GM18870 (cell line): Measurements from ENCODE around the gene LHFPL5.

Experiments used
- ATAC-seq: cut with Tn5 transposase; IDR thresholded peaks from one replicate; pipeline ENCODE4 v1.9.1; 2021; ENCODE audit warnings: moderate library complexity; ENCODE audit not compliant: unreplicated experiment

LHFPL5 gene

DNA sequence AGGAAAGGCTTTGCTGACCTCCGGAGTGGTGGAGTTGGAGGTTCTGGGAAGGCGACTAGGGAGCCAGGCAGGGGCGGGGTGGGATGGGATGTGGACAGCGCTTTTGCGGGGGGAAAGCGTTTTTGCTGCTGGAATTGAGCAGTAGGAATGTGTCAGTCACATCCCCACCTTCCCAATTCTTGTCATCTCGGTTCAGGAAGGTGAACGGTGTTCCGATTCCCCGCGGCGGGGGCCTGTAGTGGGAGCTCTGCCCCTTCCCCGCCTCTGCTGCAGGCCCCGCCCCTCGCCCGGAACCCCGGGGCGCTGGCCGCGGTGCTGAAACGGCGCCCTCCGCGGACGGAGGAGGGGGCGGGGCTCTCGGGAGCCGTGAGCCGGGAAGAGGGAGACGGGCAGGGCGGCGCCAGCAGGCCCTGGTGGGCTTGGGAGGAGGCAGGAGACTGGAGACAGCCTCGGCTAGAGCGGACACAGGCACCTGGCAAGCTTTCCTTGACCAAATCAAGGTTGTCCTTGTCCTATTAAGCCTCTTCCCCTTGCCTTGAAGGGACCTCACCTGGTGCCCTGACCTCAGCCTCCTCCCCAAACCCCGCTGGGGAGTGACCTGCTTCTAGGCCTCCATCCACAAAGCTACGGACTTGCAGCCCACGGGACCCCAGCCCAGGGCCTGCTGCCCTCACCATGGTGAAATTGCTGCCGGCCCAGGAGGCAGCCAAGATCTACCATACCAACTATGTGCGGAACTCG is at the start of gene LHFPL5:
LHFPL5 (plus strand) TSS at position 357 of the 741 bp plus-strand sequence; CDS start at position 676, 319 bp downstream.
- no peak for ATAC-seq

DNA sequence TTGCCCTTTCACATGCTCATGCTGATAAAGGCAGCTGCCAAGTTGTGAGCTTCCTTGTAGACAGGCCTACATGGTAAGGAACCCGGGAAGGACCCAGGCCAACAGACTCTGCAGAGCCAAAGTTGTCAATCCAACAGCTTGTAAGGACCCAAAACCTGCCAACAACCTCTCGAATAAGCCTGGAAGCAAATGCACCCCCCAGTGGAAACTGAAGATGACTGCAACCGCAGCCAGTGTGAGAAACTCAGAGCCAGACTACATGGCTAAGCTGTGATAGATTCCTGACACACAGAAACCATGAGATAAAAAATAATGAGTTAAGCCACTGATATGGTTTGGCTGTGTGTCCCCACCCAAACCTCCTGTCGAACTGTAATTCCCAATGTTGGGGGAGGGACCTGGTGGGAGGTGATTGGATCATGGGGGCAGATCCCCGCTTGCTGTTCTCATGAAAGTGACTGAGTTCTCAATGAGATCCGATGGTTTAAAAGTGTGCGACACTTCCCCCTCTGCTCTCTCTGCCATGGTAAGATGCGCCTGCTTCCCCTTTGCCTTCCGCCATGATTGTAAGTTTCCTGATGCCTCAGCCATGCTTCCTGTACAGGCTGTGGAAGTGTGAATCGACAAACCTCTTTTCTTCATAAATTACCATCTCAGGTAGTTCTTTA is 47.6 kb upstream of the LHFPL5 start:
- no peak for ATAC-seq

DNA sequence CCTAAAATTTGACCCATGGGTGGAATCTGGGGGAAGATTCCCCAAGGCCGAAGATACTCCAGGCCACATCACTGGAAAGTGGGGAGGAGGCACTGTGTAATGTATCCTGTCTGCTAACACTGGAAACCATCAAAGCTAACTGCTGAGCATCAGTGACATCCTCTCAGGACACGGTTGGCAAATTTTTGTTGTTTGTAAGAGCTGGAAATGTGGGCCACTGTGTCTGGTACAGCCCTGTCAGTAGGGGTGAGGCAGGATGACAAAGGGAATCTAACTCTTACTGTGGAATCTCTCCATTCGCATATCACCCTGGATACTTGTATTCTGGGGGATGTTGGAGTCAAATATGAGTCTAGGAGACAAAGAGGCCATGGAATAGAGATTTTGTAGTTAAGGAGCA is 45.7 kb upstream of the LHFPL5 start:
- no peak for ATAC-seq

DNA sequence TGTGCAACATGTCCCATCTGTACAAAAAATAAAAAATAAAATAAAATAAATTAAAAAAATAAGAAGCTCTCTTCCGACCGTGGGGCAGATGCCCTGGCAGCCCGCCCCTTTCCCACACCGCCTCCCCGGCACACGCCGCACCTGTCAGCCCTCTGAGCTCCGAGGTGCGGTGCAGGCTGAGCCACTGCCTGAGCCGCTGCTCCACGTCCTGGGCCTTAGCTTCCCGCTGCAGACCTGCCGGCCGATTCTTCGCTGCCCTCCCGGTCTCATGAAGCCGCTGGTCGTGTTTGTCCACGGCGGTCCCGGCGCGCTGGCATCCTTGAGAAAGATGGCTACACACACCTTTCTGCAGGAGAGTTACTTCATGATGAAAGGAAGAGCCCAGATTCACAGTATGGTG is 39.4 kb upstream of the LHFPL5 start:
- ATAC-seq, result no peak

DNA sequence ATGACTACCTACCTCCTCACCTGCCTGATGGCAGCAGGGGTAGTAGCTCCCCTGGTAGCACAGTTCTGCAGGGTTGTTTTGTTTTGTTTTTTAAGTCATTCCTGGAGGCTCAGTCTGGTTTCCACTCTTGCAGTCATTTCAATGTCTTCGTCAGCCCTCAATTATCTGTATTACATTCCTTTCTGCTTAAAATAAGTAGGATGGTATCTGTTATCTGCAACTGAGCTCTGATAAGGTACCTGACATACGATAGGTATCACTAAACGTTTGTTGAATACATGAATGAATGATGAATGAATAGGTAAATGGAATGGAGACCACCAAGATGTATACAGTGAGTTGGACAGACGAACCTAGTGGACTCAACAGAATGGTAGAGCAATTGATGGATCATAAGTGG is 35.9 kb upstream of the LHFPL5 start:
- ATAC-seq, result no peak

DNA sequence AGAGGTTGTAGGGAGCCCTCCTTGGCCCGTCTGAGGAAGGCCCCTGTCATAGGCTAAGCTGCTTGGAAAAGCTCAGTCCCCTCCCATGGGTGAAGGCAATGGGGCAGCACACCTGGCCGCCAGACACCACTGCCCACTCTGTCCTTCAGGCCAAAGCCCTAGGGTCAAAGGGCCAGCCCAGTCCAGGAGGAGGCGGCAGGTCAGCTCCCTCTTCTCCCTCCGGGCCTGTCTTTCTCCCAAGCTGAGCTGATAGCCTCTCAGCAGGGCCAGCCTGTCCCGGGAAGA is 33.9 kb upstream of the LHFPL5 start:
- no peak for ATAC-seq

DNA sequence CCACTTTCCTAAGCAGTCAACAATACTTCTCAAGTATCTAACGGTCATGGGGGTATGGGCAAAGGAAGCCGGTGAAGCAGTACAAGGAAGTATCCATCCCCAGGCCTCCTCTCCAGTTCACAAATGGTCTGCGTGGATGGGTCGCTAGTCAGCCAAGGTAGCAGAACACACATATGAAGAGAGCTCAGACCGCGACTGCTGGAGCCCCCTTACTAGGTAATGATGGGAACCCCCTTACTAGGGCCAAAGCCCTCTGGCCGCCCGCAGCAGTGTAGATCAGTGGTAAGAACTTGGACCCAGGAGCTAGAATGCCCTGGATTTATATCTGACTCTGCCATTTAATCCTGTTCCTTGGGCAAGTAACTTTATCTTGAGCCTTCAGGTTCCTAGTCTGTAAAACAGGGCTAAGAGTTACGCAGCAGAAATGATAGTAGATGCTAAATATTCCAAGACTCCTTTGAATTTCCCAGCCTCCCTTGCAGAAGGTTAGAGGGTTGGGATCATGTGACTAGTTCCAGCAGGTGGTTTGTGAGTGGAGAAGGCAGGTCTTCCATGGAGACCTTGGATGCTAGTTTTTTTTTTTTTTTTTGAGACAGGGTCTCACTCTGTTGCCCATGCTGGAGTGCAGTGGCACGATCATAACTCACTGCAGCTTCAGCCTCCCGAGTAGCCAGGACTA is 30.9 kb upstream of the LHFPL5 start:
- ATAC-seq, result no peak

DNA sequence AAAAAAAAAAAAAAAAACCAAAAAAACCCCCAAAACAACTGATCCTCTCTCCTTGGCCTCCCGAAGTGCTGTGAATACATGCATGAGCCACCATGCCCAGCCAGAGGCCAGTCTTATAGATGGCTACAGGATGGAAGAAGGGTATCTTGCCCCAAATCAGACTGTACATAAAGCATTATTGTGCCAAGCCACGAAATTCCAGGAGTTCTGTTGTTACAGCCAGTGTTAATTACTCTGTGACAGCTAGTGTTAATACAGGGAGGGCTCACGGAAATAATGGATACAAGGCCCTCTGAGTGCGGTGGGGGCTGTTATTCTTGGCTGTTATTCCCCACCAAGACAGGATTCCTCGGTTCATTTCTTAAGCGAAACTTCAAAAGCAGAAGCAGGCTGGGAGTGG is 30.1 kb upstream of the LHFPL5 start:
- ATAC-seq, result no peak

DNA sequence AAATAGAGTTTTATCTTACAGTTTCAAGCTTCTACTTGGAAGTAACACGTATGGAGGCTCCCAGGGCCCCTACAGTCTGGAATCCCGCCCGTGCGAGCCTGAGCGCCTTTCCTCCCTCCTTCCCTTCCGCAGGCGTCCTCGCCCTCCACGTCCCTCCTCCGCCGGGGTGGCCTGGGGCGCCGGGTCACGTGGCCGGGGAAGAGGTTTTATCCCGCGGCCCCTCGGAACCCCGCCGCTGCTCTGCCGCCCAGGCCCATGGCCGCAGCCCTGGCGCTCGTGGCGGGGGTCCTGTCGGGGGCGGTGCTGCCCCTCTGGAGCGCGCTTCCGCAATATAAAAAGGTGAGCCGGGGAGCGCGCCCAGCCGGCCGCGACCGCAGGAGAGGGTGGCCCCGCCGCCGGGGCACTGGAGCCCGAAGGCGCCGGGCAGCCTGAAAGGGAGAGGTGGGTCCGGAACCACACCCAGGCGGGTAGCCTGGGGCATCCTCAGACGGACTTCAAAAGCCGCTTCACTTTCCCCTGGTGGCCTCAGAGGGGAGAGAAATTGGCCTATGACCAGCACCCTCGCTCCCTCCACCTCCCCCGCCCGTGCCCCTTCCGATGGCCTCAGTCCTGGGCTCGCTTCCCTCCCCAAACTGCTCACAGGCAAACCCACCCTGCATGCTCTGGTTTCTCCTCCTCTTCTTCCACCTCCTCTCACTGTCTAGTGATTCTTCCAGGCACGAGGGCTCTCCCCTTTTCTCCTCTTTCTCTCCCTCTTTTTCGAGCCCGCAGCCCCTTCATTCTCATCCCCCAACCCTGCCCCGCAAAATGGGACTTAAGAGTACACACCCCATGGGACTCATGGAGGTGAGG is 28.6 kb upstream of the LHFPL5 start, which contains the start of gene CLPSL2:
CLPSL2 (plus strand) TSS at position 235 of the 852 bp plus-strand sequence; CDS start at position 256, 21 bp downstream.
- ATAC-seq, result no peak

DNA sequence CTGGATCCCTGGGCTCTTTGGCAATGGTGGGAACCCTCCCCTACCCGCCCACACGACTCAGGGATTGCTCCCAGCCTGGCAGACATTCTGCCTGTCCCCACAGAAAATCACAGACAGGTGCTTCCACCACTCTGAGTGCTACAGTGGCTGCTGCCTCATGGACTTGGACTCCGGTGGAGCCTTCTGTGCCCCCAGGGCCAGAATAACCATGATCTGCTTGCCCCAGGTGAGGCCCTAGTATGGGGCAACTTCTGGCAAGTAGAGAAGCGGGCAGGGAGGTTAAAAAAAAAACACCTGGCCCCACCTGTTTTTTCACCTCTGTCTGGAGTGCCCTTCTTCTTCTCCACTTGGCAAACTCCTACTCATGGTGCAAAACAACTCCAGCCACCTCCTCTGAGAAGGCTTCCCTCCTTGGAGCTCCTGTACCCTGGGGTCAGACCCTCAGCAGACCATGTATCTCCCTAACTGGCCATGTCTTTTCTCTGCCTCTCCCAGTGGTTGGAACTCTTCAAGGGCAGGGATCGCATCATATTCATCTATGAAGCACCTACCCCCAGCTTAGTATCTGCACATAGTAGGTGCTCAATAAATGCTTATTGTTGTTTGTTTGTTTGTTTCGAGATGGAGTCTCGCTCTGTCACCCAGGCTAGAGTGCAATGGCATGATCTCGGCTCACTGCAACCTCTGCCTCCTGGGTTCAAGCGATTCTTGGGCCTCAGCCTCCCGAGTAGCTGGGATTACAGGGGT is 27.6 kb upstream of the LHFPL5 start:
- ATAC-seq, result no peak

DNA sequence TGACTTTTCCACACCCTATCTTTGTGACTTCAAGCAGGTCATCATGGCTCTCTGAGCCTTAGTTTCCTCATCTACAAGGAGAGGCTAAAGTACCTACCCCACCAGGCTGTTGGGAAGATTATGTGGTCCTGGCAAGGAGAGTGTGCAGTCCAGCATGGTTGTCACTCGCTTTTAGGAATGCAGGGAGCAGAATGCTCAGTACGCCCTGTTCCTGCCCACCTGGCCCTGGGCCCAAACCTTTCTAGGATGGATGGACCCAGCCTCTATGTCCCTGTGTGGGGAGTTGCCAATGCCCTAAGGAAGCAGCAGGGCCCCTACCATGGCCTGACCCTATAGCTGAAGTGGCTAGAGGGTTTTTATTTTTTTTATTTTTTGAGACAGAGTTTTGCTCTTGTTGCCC is 26.7 kb upstream of the LHFPL5 start:
- no peak for ATAC-seq

DNA sequence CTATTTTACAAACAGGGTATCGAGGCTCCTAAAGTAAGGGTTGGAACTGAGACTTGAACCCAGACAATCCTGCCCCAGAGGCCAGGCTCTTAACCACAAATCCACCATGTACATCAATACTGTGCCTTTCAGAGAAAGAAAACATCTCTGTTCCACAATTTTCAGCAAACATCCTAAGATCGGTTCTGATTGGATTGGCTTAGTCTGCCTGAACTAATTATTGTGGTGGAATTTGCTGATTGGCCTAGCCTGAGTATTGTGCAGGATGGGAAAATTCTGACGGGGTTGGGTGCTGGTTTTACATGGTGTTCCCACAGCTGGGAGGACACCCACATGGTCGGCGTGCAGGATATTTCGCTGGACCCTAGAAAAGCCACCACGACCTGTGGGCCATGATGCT is 24.4 kb upstream of the LHFPL5 start, which contains the start of gene CLPSL1:
CLPSL1 (plus strand) TSS at position 301 of the 400 bp plus-strand sequence; CDS start at position 393, 92 bp downstream.
- ATAC-seq, result no peak

DNA sequence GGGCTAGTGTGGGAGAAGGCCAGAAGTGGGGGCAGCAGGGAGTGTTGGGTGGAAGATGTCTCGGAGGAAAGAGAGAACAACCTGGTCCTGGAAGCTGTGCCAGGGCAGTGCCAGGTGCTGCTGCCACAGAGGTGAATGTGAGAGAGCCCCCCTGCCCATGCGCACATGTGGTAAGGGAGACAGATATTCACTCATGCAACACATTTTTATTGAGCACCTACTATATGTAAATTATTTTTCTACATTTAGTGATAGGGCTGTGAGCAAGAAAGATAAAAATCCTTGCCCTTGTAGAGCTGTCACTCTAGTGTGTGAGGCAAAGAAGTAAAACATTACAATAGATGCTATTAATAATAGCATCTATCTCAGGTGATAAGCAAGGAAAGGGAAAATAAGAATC is 23.9 kb upstream of the LHFPL5 start:
- ATAC-seq, result no peak

DNA sequence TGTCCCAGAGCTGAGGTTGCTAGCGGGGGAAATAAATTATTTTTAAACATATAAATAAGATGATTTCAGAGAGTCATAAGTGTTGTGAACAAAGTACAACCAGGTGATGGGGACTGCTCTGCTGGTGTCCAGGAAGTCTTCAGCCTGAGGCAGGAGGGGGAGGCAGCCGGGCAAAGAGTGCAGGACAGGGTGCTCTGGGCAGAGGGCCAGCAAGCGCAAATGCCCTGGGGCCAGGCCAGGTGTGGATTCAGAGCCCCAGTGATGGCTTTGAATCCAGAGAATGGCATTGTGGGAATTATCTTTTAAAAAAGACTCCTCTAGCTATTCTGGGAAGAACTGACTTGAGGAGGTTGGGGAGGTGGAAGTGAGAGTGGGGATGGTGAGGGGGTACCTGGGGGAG is 22.7 kb upstream of the LHFPL5 start:
- no peak for ATAC-seq

DNA sequence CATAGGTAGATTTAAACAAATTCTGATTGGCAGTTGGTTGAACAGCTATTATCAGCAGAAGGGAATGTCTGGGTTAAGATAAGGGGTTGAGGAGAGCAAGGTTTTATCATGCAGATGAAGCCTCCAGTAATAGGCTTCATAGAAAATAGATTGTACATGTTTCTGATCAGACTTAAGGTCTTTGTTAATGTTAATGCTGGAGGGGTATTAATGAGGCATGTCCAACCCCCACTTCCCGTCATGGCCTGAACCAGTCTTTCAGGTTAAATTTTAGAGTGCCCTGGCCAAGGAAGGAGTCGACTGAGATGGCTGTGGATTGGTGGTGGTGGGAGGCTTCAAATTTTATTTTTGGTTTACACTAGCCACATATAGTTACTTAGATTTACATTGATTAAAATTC is 21.0 kb upstream of the LHFPL5 start:
- ATAC-seq, result no peak

DNA sequence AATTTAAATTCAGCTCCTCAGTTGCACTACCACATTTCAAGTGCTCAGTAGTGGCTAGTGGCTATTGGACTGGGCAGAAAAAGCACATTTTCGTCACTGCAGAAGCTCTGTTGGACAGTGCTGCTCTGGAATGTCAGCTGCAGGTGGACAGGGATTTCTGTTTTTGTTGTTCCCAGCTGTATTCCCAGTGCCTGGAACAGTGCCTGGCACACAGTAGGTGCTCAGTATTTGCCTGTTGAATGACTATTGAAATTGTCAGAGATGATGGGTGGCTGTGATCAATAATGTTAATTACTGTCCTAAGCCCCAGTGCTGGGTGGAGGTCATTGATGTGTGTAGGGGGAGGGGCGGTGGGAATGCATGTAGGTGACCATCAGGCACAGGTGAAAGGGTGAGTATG is 18.9 kb upstream of the LHFPL5 start:
- ATAC-seq, result no peak

DNA sequence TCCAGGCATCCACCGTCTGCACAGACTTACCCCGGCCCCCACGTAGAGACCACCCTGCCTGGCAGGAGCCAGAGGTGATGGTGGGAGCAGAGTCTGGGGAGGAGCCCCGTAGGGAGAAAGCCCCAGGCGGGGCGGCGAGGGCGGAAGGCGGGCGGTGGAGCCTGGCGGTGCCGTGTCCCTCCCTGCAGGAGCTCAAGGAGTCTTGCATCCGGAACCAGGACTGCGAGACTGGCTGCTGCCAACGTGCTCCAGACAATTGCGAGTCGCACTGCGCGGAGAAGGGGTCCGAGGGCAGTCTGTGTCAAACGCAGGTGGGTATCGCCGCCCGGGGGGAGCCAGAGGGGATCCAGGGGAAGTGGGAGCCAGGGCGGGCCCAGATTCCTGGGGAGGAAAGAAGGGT is 18.3 kb upstream of the LHFPL5 start:
- ATAC-seq, result no peak

DNA sequence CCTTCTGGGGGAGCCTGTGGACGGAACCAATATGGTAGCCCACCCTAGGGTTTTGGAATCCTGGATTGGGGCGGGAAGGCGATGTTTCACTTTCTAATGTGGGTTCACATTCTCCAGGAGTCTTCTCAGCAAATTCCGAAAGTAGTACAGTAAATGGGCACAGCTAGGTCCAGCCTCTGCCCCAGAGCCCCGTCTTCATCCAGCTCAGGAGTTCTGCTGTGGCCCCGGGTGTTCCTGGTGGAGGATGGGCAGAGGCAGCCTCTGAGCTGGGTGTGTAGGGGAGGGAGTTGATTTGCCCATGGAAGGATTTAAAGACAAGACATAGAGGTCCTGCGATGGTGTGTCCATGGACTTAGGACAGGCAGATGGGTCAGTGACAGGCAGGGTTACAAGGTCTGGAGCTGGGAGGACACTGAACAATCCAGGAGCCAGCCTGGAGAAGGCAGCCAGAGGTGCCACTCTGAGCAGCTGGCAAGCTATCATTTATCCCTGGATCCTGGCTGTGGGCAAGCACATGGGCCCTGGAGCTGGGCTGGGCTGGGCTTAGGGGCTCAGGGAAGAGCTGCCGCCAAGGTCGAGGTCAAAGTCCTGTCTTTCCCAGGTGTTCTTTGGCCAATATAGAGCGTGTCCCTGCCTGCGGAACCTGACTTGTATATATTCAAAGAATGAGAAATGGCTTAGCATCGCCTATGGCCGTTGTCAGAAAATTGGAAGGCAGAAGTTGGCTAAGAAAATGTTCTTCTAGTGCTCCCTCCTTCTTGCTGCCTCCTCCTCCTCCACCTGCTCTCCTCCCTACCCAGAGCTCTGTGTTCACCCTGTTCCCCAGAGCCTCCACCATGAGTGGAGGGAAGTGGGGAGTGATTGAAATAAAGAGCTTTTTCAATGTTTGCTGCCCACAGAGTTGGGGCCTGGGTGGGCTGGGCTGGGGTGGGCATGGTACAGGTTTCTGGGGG is 17.6 kb upstream of the LHFPL5 start:
- ATAC-seq, result no peak

DNA sequence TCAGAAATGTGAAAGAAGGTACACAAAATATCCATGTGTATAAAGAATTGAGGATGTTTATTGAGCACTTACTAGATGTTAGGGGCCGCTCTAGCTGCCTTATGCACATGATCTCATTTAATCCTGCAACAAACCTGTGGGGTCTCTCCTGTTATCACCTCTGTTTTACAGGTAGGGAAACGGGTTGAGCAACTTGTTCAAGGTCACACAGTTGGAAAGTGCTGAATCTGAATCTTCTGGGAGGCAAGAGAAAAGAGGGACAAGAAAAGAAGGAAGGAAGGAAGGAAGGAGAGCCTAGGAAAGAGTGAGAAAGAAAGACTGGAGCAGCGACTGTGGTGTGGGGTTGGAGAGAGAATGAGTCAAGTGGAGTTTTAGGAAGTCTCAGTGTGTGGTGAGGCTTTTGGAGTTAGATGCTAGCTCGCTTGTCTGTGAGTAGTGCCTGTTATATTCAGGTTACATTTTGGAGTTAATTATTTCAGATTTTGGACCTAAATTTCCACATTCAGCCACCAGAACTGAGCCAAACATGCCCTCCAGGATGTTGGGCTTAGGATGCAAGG is 16.6 kb upstream of the LHFPL5 start:
- no peak for ATAC-seq
